Right lobe of liver (tissue), 6 donors: Measurements from ENCODE around the gene TNFRSF25. TPM values are rescaled to one million over a fixed set of nuclear protein-coding genes. Genes with fewer than 3 reads are reported as not detected.
"Not testable (repeated sequence)": the region's sequence is repeated elsewhere in the genome, so short reads cannot be mapped to it uniquely, and the experiment has no call there.

Source experiments
- ATAC-seq, 4 donors: fragments of 200-7000 bp; cut with Tn5 transposase; one replicate each; pipeline ENCODE4 v1.9.1; 2020; ENCODE audit warnings: mild to moderate bottlenecking in 4 of 4, moderate library complexity in 4 of 4
- DNase-seq, 3 donors: peaks; one replicate each; pipeline ENCODE4 v3.0.0-alpha.2; 2020
- H3K27ac ChIP-seq, 3 donors: fragments of 200-600 bp; one replicate each; pipeline ENCODE4 v1.8.0; 2022
- H3K27me3 ChIP-seq, 2 donors: fragments of 200-600 bp; one replicate each; pipeline ENCODE4 v1.8.0; 2022
- H3K36me3 ChIP-seq, 4 donors: fragments of 200-600 bp; sonication (generic) in 1 of 4; one replicate each; pipeline versions ENCODE4 v1.5.1 to v1.8.0; 2017 to 2022; ENCODE audit warnings: control low read depth in 1 of 4
- H3K4me1 ChIP-seq, 4 donors: fragments of 200-600 bp; sonication (generic) in 1 of 4; one replicate each; pipeline versions ENCODE4 v1.5.1 to v1.8.0; 2017 to 2022; ENCODE audit warnings: control low read depth in 1 of 4
- H3K4me3 ChIP-seq, 3 donors: fragments of 200-600 bp; one replicate each; pipeline ENCODE4 v1.8.0; 2022
- H3K9me3 ChIP-seq, 4 donors: fragments of 200-600 bp; sonication (generic) in 1 of 4; one replicate each; pipeline versions ENCODE4 v1.5.1 to v1.8.0; 2017 to 2022; ENCODE audit warnings: control low read depth in 1 of 4
- CTCF ChIP-seq, 4 donors: fragments of 200-600 bp in 3 of 4; fragments of 450-650 bp in 1 of 4; IDR thresholded peaks; one replicate each; pipeline versions ENCODE4 v1.5.1 to v1.8.0; 2016 to 2022; ENCODE audit warnings: antibody characterized with exemption in 4 of 4, mild to moderate bottlenecking in 2 of 4
- POLR2A ChIP-seq: fragments of 450-650 bp; IDR thresholded peaks from one replicate; pipeline ENCODE4 v1.6.1; 2017; ENCODE audit warnings: antibody characterized with exemption, mild to moderate bottlenecking
- WGBS: methylation state at CpG from one replicate; pipeline ENCODE4 v1.1.6; 2018; ENCODE audit warnings: low coverage, low lambda C conversion rate; ENCODE audit not compliant: insufficient coverage; ENCODE audit errors: missing lambda C conversion rate; 5-methylcytosine and 5-hydroxymethylcytosine counted together
- intact Hi-C, 2 donors: fragments of 100-400 bp; cut with DNase I; formaldehyde crosslinking; loops; one replicate each; pipeline versions ENCODE4 v1.11.2 to v1.14.1; 2022
- total RNA-seq, 6 experiments: library from RNA; depleted of rRNA in 2 of 6; stranded (reverse); fragments of >200 nt in 2 of 6; fragmentation: NEBNext Ultra II Directional in 3 of 6; extraction: Animal tissue kit (Norgen Biotek cat#: 25700) in 3 of 6; gene quantifications; one replicate each; pipeline versions ENCODE4 v1.1.0 to v1.2.4, GENCODE V29; 2016 to 2023
- donor health status: DM: no; HTN: yes; CAD: no.
- donor health status: DM: no; HTN: no; CAD: no.
- donor health status: DM: no; HTN: no; CAD: no.
- donor health status: DM: no; HTN: yes; CAD: no.
- donor health status: DM: no; HTN: yes; CAD: no.

Gene TNFRSF25
- total RNA-seq, 6 experiments from 2014 or later, result 1.1 to 3.2 (median 2.1) TPM

- H3K36me3 ChIP-seq, result no peaks in the 10 kb centered on the region
- DNase-seq (no peak), ATAC-seq (no peak)
- WGBS, result 60% methylated on average over 1 of the region's 13 CpGs
- intact Hi-C loops, result no loop called here
- no peak overlapping the region for H3K27ac ChIP-seq
- no peaks in the 10 kb centered on the region for H3K9me3 ChIP-seq
- peaks cover 0 to 22% (median 2%) of the 10 kb centered on the region in 4 donors for H3K4me1 ChIP-seq
- peaks cover 0 to 8% of the 10 kb centered on the region in 2 donors for H3K27me3 ChIP-seq
- H3K4me3 ChIP-seq, result no peak overlapping the region
- TF ChIP-seq CTCF (IDR thresholded peaks at IDR 0.05) (no peak), POLR2A (no peak)
Measured at GRCh38 chr1:6495041-6495441, 29.1 kb upstream of the TNFRSF25 start.

- DNase-seq, result no peak
- no peak overlapping the region for H3K27ac ChIP-seq
- WGBS, result 50% methylated on average over 2 of the region's 4 CpGs
- no peak for ATAC-seq
- peaks cover 0 to 8% of the 10 kb centered on the region in 2 donors for H3K27me3 ChIP-seq
- no peaks in the 10 kb centered on the region for H3K36me3 ChIP-seq
- H3K9me3 ChIP-seq, result no peaks in the 10 kb centered on the region
- intact Hi-C loops, result no loop called here
- TF ChIP-seq CTCF (IDR thresholded peaks at IDR 0.05) (no peak), POLR2A (no peak)
- no peak overlapping the region for H3K4me3 ChIP-seq
- H3K4me1 ChIP-seq, result peaks cover 0 to 25% (median 2%) of the 10 kb centered on the region in 4 donors
Measured at GRCh38 chr1:6494627-6495026, 28.7 kb upstream of the TNFRSF25 start.

GRCh38 chr1:6493834-6494223 is 27.9 kb upstream of the TNFRSF25 start:
- H3K4me1 ChIP-seq, result peaks cover 0 to 25% (median 2%) of the 10 kb centered on the region in 4 donors
- DNase-seq, H3K4me3 ChIP-seq, H3K9me3 ChIP-seq, H3K27me3 ChIP-seq, H3K27ac ChIP-seq, ATAC-seq, H3K36me3 ChIP-seq, intact Hi-C loops: not testable (repeated sequence)
- 92% methylated on average over 4 of the region's 4 CpGs for WGBS

GRCh38 chr1:6491966-6492365 is 26.0 kb upstream of the TNFRSF25 start:
- TF ChIP-seq CTCF (IDR thresholded peaks at IDR 0.05) (no peak), POLR2A (no peak)
- H3K27ac ChIP-seq, result no peak overlapping the region
- H3K4me1 ChIP-seq, result peaks cover 0 to 20% (median 2%) of the 10 kb centered on the region in 4 donors
- 60% methylated on average over 1 of the region's 10 CpGs for WGBS
- no peaks in the 10 kb centered on the region for H3K9me3 ChIP-seq
- H3K4me3 ChIP-seq, result no peak overlapping the region
- H3K27me3 ChIP-seq, result no peaks in the 10 kb centered on the region
- no peaks in the 10 kb centered on the region for H3K36me3 ChIP-seq
- ATAC-seq, result no peak
- intact Hi-C loops, result no loop called here
- DNase-seq, result no peak

GRCh38 chr1:6491480-6491962 is 25.5 kb upstream of the TNFRSF25 start, which contains the start of gene PLEKHG5:
PLEKHG5 (minus strand) TSS chr1:6491667; CDS start chr1:6477571, 14,096 bp downstream.
- Histone ChIP-seq H3K9me3 (no peaks in the 10 kb centered on the region), H3K27me3 (no peaks in the 10 kb centered on the region), H3K4me1 (peaks cover 0 to 15% (median 0%) of the 10 kb centered on the region in 4 donors), H3K4me3 (peak within 1 kb of the TSS; percentile 56 to 82 (median 80)), H3K27ac (peak within 1 kb of the TSS; percentile 27 to 64 (median 47)), H3K36me3 (no peaks in the 10 kb centered on the region)
- 56% methylated on average over 4 of the region's 6 CpGs for WGBS
- no peak for ATAC-seq
- intact Hi-C loops, result no loop called here
- no peak for DNase-seq
- TF ChIP-seq POLR2A (no peak), CTCF (IDR thresholded peaks at IDR 0.05) (no peak)
